HG03108 (cell line): ENCODE data around the gene TSPAN9.

Experiments used
- ATAC-seq: cut with Tn5 transposase; IDR thresholded peaks from one replicate; pipeline ENCODE4 v1.9.1; 2021; ENCODE audit warnings: moderate library complexity; ENCODE audit not compliant: unreplicated experiment

The TSPAN9 gene

GRCh38 chr12:3097836-3098235, 20.7 kb downstream of the TSPAN9 start:
- no peak for ATAC-seq

GRCh38 chr12:3098436-3098835, 21.3 kb downstream of the TSPAN9 start:
- no peak for ATAC-seq

DNA sequence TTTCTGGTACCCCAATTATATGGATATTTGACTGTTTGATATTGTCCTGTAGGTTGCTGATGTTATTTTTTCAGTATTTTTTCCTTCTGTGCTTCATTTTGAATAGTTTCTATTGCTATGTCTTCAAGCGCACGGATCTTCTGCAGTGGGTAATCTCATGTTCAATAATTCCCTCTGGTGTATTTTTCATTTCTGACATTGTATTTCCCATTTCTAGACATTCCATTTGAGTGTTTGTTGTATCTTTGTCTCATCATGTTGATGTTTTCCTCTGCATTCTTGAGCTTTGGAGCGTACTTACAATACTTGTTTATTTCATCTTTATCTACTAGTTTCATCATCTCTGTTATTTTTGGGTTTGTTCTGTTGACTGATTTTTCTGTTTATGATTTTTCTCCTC, 22.0 kb downstream of the TSPAN9 start:
- ATAC-seq = no peak

DNA sequence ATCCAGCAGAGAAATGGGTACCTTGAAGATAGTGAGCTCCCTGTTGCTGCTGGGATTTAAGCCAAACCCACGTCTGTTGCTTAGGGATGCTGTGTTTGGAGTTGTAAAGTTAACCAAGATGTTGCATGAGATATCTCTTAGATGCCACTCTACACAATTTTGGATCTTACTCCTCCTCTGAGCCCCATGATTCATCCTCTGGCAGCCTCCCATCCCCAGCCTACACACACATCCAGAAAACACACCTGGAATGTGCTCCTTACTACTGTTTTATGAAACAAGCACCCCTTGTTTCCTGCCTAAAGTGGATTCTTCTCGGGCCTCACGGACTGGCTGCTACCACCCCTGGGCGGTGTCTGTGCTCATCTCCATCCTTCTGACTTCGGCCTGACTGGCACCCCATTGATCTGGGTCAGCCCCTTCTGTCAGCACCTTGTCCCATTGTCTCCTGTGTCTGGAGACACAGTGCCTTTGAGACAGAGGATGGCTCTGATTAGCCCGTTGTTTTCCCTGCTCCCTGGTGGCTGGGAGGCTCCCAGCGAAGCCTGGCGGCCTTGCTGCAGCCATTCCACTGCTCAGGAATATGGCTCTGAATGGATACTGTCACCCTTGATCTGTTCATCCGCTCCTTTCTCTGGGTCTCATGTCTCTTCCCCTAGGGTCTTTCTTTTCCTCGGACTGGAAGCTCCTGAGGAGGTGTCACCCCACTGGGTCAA, 24.3 kb downstream of the TSPAN9 start:
- no peak for ATAC-seq

DNA sequence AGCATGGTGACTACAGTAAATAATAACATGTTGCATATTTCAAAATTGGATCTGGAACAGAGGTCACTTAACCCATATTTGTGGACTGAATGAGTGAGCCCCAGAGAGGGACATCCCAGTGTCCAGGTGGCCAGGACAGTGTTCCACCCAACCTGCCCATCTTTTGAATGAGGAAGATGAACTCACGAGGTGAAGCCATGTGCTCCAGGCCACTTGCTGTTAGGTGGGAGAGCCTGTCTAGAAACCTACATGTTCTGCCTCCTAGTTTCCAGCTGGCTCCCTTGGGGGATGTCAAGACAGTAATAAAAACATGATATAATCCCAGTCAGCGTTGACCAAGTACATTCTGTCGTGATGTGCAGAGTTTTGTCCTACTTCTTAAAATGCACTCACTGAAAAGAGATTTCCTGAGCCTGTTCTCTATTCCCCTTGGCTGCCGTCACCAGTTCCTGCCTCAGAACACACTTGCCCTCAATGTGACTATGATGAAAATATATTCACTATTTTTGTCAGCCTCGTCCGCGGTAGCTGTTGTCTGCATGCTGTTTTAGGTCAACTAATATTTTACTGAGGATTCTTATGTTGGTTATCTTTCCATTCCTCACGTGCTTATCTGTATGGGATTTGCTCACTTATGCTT, 25.7 kb downstream of the TSPAN9 start:
- ATAC-seq = no peak

- no peak for ATAC-seq
Observed at GRCh38 chr12:3103806-3104205, 26.6 kb downstream of the TSPAN9 start.

DNA sequence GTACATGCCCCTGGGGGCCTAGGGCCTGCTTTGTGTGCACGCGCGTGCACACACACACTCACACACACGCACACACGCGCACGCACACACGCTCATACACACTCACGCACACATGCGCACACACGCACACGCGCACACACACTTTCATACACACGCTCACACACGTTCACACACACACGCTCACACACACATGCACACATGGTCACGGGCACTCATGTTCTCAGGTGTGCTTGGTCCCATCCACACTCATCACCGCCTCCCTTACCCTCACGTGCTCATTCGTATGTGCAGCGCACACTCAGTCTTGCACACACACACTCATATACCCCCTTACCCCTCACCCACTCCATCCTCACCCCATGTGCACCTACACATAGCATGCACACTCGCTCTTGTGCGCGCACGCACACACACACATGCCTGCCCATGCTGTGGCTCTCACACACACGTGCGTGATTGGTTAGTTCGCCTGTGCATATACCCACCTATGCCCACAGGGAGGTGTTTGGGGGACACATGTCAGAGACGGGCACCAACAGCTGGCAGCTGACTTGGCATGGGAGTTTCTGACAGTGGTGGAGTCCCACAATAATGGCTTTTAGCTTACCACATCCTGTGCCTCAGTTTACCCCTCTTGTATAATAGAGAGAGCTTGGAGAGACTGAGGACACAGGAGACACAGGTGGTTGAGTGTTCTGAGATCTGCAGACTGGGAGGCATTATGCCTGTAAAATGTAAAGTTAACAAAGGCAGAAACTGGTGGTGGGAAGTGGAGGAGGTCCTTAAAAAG, 28.7 kb downstream of the TSPAN9 start:
- no peak for ATAC-seq

DNA sequence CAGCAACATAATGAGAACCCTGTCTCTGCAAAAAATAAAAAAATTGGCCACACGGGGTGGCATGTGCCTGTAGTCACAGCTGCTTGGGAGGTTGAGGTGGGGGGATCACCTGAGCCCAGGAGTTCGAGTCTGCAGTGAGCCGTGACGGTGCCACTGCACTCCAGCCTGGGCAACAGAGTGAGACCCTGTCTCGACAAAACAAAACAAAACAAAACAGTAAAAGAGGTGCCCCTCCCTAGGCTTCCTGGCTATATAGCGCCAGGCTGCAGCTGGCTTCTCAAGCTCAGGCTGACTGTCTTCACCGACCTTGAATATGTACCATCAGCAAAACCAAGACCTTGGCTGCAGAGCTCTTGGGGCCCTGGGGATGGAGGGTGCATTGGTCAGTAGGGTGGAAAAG, 29.4 kb downstream of the TSPAN9 start:
- no peak for ATAC-seq

DNA sequence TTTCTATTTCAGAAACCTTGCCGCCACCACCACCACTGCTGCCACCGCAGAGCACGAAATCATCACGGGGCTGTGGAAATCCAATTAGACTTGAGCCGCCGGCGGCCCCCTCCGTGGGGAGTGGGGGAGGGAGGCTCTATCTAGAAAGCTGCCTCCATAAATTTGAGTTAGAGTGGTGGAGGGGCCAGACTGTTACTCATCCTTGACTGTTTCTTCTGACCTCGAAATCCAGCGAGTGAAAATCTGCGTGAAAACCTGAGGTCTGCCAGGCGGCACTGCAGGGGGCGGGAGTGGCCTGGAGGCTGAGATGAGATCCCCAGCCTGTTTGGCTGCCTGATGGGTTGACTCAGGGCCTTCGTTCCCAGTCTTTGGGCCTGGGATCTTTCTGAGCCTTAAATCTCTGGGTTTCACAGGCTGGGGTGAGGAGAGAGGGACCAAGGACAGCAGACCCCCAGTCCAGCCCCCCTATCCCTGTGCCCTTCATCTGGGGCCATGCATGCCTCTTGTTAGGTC, 29.9 kb downstream of the TSPAN9 start:
- no peak for ATAC-seq

DNA sequence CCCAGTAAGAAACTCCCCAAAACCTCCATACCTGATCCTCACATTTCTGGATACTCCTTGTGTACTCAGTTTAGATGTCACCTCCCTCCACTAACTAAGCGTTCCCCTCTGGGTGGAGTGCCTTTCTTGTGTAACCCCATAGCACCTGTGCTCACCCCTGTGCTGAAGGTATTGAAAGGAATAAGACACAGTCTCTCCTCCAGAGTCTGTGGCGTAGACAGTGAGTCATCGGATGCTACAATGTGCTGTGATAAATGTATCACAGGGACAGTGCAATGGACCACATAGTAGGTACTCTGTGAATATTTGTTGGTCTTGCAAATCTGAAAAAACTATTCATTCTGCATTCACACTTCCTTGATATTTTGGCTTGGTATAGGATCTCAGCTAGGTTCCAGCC, 30.8 kb downstream of the TSPAN9 start:
- no peak for ATAC-seq

- no peak for ATAC-seq
Observed at GRCh38 chr12:3110578-3110977, 33.4 kb downstream of the TSPAN9 start.

DNA sequence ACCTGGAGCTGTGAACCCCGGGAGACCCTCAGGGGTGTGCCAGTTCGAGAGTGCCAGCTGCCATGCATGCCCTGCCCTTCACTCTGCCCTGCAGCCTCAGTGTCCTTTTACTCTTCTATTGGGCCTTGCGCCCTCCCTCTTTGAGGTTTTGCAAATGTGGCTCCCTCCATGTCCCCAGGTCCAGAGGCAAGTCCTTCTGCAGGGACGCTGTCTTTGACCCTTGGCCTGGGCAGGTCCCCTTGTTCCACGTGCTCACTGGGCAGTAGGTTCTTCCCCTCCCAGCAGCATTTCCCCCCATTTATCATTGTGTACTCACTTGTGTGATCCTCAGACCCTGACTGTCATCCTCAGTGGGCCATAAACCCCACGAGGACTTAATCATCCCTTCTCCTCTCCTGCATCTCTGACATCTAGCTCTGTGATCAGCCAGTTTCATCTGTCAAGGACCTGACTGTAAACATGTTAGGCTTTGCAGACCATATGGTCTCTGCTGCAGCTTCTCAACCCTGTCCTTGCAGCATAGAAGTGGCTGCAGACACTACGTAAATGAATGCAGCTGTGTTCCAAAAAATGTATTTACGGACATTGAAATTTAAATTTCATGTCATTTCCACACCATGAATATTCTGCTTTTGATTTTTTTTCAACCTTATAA, 36.6 kb downstream of the TSPAN9 start:
- ATAC-seq = no peak

DNA sequence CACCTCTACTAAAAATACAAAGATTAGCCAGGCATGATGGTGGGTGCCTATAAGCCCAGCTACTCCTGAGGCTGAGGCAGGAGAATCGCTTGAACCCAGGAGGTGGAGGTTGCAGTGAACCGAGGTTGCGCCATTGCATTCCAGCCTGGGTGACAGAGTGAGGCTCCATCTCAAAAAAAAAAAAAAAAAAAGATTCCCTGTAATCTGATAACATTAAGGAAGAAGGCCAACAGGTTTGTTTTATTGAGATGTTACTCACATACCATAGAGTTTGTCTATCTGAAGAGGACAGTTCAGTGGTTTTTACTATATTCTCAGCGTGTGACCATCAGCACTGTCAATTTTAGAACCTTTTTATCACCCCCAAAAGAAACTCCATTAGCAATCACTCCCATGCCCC, 37.5 kb downstream of the TSPAN9 start:
- no peak for ATAC-seq

DNA sequence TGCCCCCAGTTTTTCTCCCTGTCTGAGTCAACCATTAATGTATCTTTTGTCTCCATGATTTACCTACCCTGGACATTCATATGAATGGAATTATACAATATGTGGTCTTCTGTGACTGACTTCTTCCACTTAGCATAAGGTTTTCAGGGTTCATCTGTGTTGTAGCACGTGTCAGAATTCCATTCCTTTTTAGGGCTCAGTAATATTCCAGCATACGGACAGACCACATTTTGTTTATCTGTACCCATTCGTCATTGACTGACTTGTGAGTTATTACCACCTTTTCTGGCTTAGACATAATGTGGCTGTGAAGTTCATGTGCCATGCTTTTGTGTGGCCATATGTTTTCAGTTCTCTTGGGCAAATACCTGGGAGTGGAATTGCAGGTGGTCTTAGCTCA, 37.9 kb downstream of the TSPAN9 start:
- no peak for ATAC-seq

DNA sequence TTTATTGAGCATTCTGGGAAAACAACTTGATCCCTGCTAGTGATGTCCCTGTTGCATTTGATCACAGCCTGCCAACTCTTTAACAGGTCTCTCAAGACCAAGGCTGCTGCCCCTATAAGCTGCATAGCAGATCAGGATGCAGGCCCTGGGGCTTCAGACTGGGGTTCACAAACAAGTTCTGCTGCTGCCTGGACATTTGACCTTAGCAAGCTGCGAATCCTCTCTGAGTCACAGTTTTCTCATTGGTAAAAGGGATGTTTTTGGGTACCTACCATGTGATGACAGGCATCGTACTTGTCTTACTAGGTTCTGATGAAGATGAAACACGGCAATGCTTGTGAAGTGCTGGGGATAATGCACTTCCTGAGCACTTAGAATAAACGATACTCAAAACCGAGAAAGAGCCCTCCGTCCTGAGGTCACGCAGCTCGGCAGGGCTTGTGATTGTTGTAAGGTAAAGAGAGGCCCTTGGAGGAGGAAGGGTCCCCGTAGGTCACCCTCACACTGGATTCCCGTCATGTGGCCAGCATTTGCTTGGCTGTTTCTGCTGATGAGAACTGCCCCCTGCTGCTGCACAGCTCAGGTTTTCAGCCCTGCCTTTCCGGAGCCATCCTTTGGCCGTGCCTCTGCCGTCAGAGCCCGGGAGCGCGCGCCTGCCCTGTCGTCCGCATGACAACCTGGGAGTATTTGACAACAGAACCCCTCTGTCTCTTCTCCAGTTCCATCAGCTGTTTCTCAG, 39.1 kb downstream of the TSPAN9 start:
- no peak for ATAC-seq

- no peak for ATAC-seq
Observed at GRCh38 chr12:3117144-3117581, 40.0 kb downstream of the TSPAN9 start.

- ATAC-seq = no peak
Observed at GRCh38 chr12:3117591-3118015, 40.4 kb downstream of the TSPAN9 start.

- no peak for ATAC-seq
Observed at GRCh38 chr12:3119192-3119755, 42.1 kb downstream of the TSPAN9 start.

GRCh38 chr12:3119756-3120601, 42.8 kb downstream of the TSPAN9 start:
- ATAC-seq = no peak
